SHP77 treated with DMSO at 0.1 percent for 48 hours (cell line): Measurements from ENCODE around the gene TIMP1.

Experiments
- DNase-seq: peaks from one replicate; lab custom pipeline; 2025; lab: John Stamatoyannopoulos, UW

TIMP1 gene

GRCh38 chrX:47573341-47574075, 8.7 kb upstream of the TIMP1 start:
- no peak for DNase-seq

GRCh38 chrX:47574076-47574546, 8.1 kb upstream of the TIMP1 start:
- DNase-seq, result no peak

- DNase-seq, result no peak
Observed at GRCh38 chrX:47574547-47575301, 7.5 kb upstream of the TIMP1 start.

- DNase-seq, result no peak
Observed at GRCh38 chrX:47576021-47576898, 6.0 kb upstream of the TIMP1 start.

GRCh38 chrX:47577424-47577823, 4.8 kb upstream of the TIMP1 start:
- DNase-seq, result no peak

- DNase-seq, result no peak
Observed at GRCh38 chrX:47577901-47578300, 4.3 kb upstream of the TIMP1 start.

- DNase-seq, result no peak
Observed at GRCh38 chrX:47578692-47579091, 3.5 kb upstream of the TIMP1 start.

GRCh38 chrX:47579537-47579936, 2.7 kb upstream of the TIMP1 start:
- no peak for DNase-seq

- no peak for DNase-seq
Observed at GRCh38 chrX:47583240-47583861, 1.1 kb downstream of the TIMP1 start.

- DNase-seq, result no peak
Observed at GRCh38 chrX:47584714-47585113, 2.5 kb downstream of the TIMP1 start.

- no peak for DNase-seq
Observed at GRCh38 chrX:47585273-47585672, 3.0 kb downstream of the TIMP1 start.

GRCh38 chrX:47586043-47586787, 4.0 kb downstream of the TIMP1 start:
- no peak for DNase-seq

- no peak for DNase-seq
Observed at GRCh38 chrX:47587091-47587891, 5.1 kb downstream of the TIMP1 start.

- no peak for DNase-seq
Observed at GRCh38 chrX:47587906-47588735, 5.9 kb downstream of the TIMP1 start.

- no peak for DNase-seq
Observed at GRCh38 chrX:47590984-47591383, 8.7 kb downstream of the TIMP1 start.

GRCh38 chrX:47593522-47593921, 11.3 kb downstream of the TIMP1 start:
- no peak for DNase-seq

- DNase-seq, result no peak
Observed at GRCh38 chrX:47595716-47596251, 13.5 kb downstream of the TIMP1 start.

GRCh38 chrX:47596256-47596655, 14.0 kb downstream of the TIMP1 start:
- no peak for DNase-seq

- no peak for DNase-seq
Observed at GRCh38 chrX:47597222-47597621, 15.0 kb downstream of the TIMP1 start.
